ENCODE results near the gene SLC9A5.

Gene SLC9A5

GRCh38 chr16:67279296-67280089, 30.7 kb downstream of the SLC9A5 start, which contains the start of gene PLEKHG4:
Gene PLEKHG4 (plus strand): TSS chr16:67279532. CDS start chr16:67280045, 513 bp downstream.
- peak within 1 kb of the TSS; percentile 95 for H3K9ac ChIP-seq (ENCODE audit: insufficient read length, low read depth)
- DNase-seq (ENCODE audit: low read depth, low spot score): peak; percentile 63
- TF ChIP-seq ZNF274 (IDR thresholded peaks at IDR 0.05; ENCODE audit: low read depth, low read length): no peak
- TF ChIP-seq SUZ12 (IDR thresholded peaks at IDR 0.05; ENCODE audit: extremely low read depth, insufficient read depth, insufficient read length): no peak
- no peak for TF ChIP-seq YY1 (IDR thresholded peaks at IDR 0.05; ENCODE audit: insufficient read depth, insufficient read length)
- peaks cover 26% of the 10 kb centered on the region for H3K4me1 ChIP-seq (ENCODE audit: insufficient read depth, insufficient read length)
- H3K4me3 ChIP-seq (ENCODE audit: insufficient read length, low read depth): peak within 1 kb of the TSS; percentile 85
- peaks cover 8% of the 10 kb centered on the region for H3K27me3 ChIP-seq (ENCODE audit: insufficient read depth, insufficient read length)
- H3K36me3 ChIP-seq (ENCODE audit: insufficient read depth, insufficient read length, low read length): peaks cover 27% of the 10 kb centered on the region
- H3K9me3 ChIP-seq (ENCODE audit: insufficient read depth, low read length): no peaks in the 10 kb centered on the region

DNA sequence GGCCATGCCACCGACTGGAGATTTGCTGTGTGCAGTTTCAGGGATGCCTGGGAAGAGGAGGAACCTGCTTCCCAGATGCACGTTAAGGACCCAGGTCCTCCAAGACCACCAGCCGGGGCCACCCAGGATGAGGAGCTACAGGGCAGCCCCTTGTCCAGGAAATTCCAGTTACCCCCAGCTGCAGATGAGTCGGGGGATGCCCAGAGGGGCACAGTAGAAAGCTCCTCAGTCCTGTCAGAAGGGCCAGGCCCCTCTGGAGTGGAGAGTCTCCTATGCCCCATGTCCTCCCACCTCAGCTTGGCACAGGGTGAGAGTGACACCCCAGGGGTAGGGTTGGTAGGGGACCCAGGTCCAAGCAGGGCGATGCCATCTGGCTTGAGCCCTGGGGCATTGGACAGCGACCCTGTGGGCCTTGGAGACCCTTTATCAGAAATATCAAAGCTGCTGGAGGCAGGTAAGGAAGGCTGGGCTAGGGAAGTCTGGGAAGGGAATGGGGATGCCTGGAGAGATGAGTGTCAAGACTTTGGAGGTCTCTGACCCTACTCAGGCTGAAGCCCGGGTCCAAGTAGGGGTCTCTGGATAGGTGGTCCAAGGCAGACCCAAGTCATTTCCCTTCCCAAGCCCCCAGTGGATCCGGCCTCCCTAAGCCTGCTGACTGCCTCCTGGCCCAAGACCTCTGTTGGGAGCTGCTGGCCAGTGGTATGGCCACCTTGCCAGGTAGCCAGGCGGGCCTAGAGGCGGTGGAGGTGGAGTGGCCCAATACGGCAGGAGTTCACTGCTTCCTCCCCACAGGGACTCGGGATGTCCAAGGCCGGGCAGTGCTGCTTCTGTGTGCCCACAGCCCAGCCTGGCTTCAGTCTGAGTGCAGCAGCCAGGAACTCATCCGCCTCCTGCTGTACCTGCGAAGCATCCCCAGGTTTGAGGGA, 31.6 kb downstream of the SLC9A5 start:
- peaks cover 24% of the 10 kb centered on the region for H3K36me3 ChIP-seq (ENCODE audit: insufficient read depth, insufficient read length, low read length)
- no peaks in the 10 kb centered on the region for H3K9me3 ChIP-seq (ENCODE audit: insufficient read depth, low read length)
- no peak for TF ChIP-seq SUZ12 (IDR thresholded peaks at IDR 0.05; ENCODE audit: extremely low read depth, insufficient read depth, insufficient read length)
- no peak for TF ChIP-seq YY1 (IDR thresholded peaks at IDR 0.05; ENCODE audit: insufficient read depth, insufficient read length)
- no peak for TF ChIP-seq ZNF274 (IDR thresholded peaks at IDR 0.05; ENCODE audit: low read depth, low read length)
- H3K4me1 ChIP-seq (ENCODE audit: insufficient read depth, insufficient read length): peaks cover 29% of the 10 kb centered on the region
- no peak for DNase-seq (ENCODE audit: low read depth, low spot score)
- peak overlapping the region; percentile 6 for H3K9ac ChIP-seq (ENCODE audit: insufficient read length, low read depth)
- peak overlapping the region; percentile 49 for H3K4me3 ChIP-seq (ENCODE audit: insufficient read length, low read depth)
- H3K27me3 ChIP-seq (ENCODE audit: insufficient read depth, insufficient read length): peaks cover 8% of the 10 kb centered on the region

- Histone ChIP-seq H3K36me3 (ENCODE audit: insufficient read depth, insufficient read length, low read length) (peaks cover 21% of the 10 kb centered on the region), H3K9me3 (ENCODE audit: insufficient read depth, low read length) (no peaks in the 10 kb centered on the region), H3K27me3 (ENCODE audit: insufficient read depth, insufficient read length) (peaks cover 8% of the 10 kb centered on the region), H3K4me3 (ENCODE audit: insufficient read length, low read depth) (no peak overlapping the region), H3K4me1 (ENCODE audit: insufficient read depth, insufficient read length) (peaks cover 29% of the 10 kb centered on the region), H3K9ac (ENCODE audit: insufficient read length, low read depth) (no peak overlapping the region)
- TF ChIP-seq YY1 (IDR thresholded peaks at IDR 0.05; ENCODE audit: insufficient read depth, insufficient read length) (no peak), ZNF274 (IDR thresholded peaks at IDR 0.05; ENCODE audit: low read depth, low read length) (no peak), SUZ12 (IDR thresholded peaks at IDR 0.05; ENCODE audit: extremely low read depth, insufficient read depth, insufficient read length) (no peak)
- no peak for DNase-seq (ENCODE audit: low read depth, low spot score)
These were observed 33.0 kb downstream of the SLC9A5 start for GRCh38 chr16:67281536-67282446.

DNA sequence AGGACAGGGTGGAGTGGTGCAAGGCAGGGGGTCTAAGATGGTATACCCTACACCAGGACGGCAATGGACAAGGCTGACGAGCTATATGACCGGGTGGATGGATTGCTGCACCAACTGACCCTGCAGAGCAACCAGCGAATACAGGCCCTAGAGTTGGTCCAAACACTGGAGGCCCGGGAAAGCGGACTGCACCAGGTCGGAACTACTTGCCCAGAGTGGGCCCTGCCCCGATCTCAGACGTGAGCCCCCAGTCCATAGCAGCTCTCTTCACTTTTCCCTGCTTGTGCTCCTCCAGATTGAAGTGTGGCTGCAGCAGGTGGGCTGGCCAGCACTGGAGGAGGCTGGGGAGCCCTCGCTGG, 33.6 kb downstream of the SLC9A5 start:
- Histone ChIP-seq H3K36me3 (ENCODE audit: insufficient read depth, insufficient read length, low read length) (peaks cover 27% of the 10 kb centered on the region), H3K9me3 (ENCODE audit: insufficient read depth, low read length) (no peaks in the 10 kb centered on the region), H3K4me1 (ENCODE audit: insufficient read depth, insufficient read length) (peaks cover 27% of the 10 kb centered on the region), H3K9ac (ENCODE audit: insufficient read length, low read depth) (no peak overlapping the region), H3K27me3 (ENCODE audit: insufficient read depth, insufficient read length) (peaks cover 8% of the 10 kb centered on the region), H3K4me3 (ENCODE audit: insufficient read length, low read depth) (no peak overlapping the region)
- TF ChIP-seq ZNF274 (IDR thresholded peaks at IDR 0.05; ENCODE audit: low read depth, low read length): no peak
- TF ChIP-seq YY1 (IDR thresholded peaks at IDR 0.05; ENCODE audit: insufficient read depth, insufficient read length): no peak
- no peak for TF ChIP-seq SUZ12 (IDR thresholded peaks at IDR 0.05; ENCODE audit: extremely low read depth, insufficient read depth, insufficient read length)
- no peak for DNase-seq (ENCODE audit: low read depth, low spot score)

GRCh38 chr16:67283039-67283825, 34.5 kb downstream of the SLC9A5 start:
- no peak overlapping the region for H3K4me3 ChIP-seq (ENCODE audit: insufficient read length, low read depth)
- no peak for TF ChIP-seq YY1 (IDR thresholded peaks at IDR 0.05; ENCODE audit: insufficient read depth, insufficient read length)
- no peak for TF ChIP-seq ZNF274 (IDR thresholded peaks at IDR 0.05; ENCODE audit: low read depth, low read length)
- TF ChIP-seq SUZ12 (IDR thresholded peaks at IDR 0.05; ENCODE audit: extremely low read depth, insufficient read depth, insufficient read length): no peak
- H3K36me3 ChIP-seq (ENCODE audit: insufficient read depth, insufficient read length, low read length): peaks cover 27% of the 10 kb centered on the region
- H3K4me1 ChIP-seq (ENCODE audit: insufficient read depth, insufficient read length): peaks cover 24% of the 10 kb centered on the region
- H3K9me3 ChIP-seq (ENCODE audit: insufficient read depth, low read length): no peaks in the 10 kb centered on the region
- no peak overlapping the region for H3K9ac ChIP-seq (ENCODE audit: insufficient read length, low read depth)
- DNase-seq (ENCODE audit: low read depth, low spot score): no peak
- H3K27me3 ChIP-seq (ENCODE audit: insufficient read depth, insufficient read length): peaks cover 8% of the 10 kb centered on the region
